ENCODE results near the gene JAK3. TPM values are rescaled to one million over a fixed set of nuclear protein-coding genes. Genes with fewer than 3 reads are reported as not detected.

The JAK3 gene
- polyA plus RNA-seq, 10 donors: 1.1 to 5.9 (median 2.1) TPM

DNA sequence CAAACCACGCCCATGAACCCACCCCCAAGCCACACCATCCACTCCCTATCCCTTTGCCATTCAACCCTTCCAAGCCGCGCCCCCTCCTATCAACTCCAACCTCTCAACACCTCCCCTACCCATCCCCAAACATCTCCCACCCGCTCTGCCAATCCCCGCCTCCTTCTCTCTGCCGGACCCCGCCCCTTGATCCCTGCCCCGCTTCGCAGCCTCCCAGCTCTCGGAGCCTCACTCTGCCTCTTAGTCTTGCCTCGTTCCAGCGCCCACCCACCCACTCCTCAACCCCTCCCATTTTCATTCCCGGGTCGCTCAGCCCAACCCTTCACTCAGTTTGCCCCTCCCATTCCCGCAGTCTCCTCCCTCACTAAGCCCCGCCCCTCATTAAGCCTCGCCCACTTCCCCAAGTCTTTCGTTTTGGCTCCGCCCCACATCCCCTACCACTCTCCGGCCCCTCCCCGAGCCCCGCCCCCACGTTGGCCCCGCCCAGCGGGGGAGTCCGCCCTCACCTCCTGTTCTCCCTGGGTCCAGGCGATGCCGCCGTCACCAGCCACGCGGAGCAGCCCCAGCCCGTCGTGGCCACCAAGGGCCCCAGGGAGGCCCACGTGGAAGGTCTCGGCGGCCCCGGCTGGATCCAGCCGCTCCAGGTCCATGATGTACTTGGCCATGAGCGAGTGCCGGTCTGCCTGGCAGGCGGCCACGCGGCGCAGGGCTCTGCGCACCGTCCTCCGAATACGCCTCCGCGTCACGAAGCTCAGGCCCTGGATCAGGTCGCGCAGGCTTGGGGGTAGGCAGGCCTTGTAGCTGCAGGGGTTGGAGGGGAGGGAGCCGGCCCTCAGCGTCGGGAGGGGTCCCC, 5.7 kb downstream of the JAK3 start:
- DNase-seq: peak; percentile 75 to 92 (median 87)

DNA sequence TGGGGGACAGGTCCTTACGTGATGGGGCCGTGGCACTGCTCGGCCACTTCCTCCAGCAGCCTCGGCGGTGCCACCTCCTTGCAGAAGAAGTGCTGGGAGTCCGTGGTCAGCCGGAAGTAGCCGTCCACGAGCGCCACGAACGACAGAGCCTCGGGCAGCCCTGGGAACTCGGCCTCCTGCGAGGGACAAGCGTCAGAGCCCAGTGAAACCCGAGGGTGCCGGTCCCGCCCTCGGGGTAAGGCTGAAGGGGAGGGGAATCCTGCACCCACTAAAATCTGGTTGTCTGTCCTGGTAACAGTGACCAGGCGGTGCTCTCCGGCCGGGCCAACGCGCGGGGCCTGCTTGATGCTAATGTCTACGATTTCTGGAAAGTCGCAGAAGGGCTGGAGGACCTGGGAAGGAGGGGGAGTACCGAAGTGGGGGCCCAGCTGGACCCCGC, 6.4 kb downstream of the JAK3 start:
- no peak for DNase-seq

DNA sequence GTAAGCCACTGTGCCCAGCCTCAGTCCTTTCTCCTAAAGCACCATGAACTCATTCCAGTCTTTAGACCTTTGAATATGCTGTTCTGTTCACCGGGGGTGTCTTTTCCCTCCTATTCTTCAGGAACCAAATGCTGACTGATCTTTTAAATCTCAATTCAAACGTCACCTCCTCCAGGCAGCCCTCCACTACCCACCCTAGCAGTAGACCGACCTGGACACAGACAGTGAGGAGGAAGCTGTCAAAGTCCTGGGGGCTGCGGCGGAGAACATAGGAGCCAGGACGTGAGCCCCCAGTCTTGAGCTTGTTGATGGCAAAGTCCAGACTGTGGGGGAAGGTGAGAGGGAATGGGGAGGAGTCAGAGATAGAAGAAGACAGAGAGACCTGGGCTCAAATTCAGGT, 7.8 kb downstream of the JAK3 start:
- DNase-seq: no peak

DNA sequence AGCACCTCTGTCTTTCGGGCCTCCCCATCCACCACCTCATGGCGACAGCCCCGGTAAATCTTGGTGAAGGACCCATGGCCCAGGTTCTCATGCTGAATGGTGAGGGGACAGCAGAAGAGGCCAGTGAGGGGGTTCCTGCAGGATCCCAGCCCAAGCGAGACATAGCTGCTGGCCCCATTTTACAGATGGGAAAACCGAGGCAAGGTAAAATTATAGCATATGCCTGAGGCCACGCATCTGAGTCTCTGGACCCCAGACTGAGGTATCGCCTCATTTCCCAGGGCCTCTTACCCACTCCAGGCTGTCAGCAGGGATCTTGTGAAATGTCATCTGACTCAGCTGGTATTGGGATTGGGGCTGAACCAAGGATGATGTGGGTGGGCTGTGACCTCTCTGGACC, 9.8 kb downstream of the JAK3 start:
- no peak for DNase-seq

DNA sequence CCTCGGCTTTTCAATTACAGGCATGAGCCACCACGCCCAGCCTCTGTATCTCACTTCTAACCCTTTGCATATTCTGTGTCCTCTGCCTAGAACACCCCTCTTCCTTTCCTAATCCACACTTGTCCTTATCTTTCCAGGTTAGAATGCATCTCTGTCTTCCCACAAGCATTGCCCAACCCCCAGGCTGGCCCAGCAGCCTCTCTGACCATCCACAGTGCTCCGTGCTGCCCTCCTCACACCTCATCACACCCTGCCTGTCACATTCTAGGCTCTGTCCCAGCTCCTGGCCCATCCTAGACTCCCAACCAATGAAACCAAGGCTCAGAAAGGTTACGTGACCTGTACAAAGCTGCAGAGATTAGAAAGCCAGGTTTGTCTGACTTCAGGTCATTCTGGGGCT, 11.3 kb downstream of the JAK3 start:
- no peak for DNase-seq

DNA sequence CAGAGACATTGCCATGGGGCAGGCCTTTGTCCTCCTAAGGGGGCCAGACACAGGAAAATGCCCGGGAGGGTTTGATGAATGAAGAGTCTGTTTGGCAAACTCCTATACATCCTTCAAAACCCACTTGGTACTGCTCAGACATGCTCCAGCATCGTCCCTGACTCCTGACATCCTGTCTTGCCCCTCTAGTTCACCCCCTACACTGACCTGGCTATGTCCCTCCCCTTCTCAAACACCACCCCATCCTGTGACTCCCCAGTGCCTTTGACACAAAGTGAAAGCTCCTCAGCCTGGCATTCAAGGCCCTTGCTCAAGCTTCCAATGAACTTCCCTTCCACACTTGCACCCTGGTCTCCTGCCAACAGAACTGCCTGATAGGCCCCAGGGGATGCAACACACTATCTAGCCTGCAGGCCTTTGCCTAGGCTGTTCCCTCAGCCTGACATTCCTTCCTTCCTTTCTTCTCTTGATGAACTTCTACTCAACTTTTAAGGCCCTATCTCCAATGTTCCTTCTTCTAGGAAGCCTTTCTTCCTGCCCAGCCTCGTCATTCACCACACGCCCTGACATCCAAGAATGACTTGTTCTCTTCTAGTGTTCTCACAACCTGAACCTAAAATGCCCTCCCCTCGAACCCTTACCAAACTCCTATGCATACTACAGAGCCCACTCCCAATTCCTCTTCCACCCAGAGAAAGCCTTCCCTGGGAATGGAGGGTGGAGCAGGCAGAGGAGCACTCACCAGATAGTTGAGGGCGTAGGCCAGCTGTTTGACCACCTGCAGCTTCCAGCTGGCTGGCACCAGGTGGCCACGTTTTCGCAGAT, 12.4 kb downstream of the JAK3 start:
- DNase-seq: no peak

DNA sequence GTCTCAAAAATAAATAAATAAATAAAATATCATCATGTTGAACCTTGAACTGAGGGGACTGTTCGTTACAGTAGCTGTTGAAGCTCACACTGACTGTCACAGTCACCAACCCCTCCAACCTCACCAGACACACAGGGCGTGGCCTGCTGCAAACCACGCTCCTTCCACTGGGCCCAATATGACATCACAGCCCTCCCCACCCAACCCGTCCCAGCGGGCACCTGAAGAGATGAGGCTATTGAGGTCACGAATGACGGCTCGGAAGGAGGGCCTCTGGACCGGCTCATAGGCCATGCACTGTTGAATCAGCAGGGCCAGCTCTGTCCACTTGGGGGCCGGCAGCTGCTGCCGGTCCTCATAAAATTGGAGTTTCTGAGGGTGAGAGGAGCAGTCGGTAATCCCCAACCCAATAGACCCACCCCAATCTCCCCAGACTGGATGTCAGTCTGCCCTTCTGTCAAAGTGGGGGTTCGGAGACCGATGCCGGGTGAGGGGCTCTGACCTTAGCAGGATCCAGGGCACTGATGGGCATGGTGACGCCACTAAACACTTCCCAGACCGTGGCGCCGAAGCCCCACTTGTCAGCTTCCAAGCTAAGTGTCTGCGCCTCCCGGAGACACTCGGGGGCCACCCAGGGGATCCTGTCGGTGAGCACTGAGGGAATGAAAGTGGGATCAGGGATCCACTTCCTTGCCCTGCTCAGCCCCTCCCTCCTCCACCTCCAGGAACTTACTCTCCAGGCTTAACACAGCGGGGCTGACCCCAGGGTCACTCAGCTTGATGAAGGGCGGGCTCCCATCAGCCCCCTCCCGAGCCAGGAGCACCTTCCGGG, 13.2 kb downstream of the JAK3 start:
- DNase-seq: no peak

DNA sequence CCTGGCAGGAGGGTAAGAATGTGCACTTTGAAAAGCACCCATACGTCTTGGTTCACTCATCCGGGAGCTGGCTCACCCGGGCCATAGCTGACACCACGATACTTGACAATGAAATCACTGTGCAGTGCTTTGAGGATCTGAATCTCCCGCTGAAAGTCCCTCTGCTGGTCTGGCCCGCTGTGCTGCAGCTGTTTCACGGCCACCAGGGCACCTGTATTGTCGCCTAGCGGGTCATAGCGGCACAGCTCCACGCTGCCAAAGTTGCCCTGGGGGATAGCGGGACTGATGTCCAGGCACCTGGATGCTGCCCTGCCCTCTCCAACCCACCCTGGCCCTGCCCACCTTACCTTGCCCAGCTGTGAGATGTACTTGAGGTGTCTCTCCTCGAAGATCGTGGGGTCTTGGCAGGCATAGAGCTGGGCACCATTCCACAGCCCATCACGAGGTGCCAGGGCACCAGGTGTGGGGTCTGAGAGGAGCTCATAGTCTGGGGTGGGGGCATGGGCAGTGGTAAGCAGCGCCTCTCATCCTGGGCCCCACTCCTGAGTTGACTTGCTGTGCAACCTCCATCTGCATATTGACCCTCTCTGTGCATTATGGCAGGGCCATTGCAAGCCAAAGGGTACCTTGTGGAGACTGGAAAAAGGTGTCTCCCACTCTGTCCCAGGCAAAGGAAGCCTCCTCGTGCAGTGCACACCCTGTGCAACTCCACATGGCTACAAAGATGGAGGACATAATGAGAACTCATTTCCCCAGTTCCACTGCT, 15.2 kb downstream of the JAK3 start:
- no peak for DNase-seq

DNA sequence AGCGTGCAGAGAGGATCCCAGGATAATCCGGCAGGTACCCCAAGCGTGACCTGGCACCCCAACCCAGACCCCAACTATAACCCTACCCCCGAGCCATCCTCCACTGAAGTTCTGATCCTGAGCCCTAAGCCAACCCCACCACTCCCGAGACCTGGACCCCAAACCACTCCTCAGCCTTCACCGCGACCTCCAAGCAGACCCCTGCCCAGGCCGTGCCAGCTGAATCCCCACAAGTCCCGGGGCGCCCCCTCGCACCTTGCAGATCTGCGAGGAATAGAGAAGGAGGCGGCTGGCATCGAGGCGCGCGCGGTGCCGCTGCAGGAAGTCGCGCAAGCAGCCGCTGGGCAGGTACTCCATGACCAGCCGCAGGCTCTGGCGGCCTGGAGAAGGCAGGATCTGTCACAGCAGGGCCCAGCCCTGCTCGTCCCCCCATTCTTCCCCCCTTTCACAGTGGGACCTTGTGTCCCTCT, 16.3 kb downstream of the JAK3 start:
- DNase-seq: no peak

DNA sequence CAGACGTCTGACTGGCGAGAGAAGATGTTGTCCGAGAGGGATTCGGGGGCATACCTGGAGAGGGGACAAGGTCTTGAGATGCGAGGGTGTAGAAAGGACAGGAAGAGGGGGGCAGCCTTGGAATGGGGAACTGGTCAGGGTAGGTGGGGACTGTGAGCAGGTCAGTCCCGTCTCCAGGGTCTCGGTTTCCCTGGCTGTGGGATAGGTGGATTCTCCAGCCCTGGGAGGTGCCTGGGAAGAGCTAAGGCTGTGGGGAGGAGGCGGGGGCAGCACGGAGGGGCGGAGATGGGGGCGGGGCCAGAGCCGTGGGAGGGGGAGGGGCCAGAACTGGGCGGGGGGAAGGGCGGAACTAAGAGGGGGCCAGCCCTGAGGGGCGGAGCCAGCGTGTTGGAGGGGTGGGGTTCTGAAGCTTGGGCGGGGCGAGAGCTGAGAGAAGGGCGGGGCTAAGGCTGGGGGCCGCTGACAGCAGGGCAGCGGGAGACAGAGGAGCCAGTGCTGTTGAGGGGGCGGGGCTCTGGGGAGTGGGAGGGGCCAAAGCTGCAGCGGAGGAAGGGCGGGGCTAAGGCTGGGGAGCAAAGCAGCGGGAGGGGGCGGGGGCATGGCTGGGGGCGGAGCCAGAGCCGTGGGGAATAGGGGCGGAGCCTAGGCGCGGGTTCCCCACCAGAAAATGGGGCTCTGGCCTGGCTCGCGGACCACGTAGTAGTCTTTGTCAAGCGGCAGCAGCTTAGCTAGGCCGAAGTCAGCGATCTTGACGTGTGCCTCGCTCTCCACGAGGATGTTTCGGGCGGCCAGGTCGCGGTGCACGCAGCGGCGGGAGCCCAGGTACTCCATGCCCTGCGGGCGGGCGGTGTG, 17.0 kb downstream of the JAK3 start:
- peak; percentile 32 to 49 (median 33) for DNase-seq

DNA sequence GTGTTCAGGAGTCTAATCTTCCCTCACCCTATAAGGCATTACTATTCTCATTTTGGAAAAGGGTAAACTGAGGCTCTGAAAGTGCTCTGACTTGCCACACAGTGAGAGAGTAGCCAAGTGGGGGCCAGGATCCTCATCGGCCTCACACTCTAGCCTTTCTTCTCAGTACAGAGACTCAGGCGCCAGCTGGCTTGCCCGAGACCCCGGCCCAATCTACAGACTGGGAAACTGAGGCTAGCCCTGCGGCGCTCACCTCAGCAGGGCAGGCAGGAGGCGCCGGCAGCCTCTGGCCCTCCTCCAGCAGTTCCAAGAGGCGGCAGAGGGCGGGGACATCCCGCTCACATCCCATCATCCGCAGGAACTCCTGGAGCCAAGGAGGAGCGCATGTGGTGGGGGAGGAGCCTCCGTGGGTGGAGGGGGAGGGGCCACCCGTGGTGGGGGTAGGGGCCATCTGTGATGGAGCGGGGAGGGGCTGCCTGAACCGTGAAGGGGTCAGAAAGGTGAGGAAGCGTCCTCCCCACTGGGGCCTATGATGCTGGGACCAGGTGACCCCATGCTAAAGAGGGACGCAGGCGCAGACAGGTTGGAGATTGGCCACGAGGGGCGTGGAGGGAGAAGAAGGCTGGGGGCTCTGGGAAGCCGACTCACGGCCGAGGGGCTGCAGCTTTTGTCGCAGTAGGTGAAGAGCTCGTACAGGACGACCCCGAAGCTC, 17.8 kb downstream of the JAK3 start:
- DNase-seq: peak in 2 of 3 donors; percentile 16 to 47

DNA sequence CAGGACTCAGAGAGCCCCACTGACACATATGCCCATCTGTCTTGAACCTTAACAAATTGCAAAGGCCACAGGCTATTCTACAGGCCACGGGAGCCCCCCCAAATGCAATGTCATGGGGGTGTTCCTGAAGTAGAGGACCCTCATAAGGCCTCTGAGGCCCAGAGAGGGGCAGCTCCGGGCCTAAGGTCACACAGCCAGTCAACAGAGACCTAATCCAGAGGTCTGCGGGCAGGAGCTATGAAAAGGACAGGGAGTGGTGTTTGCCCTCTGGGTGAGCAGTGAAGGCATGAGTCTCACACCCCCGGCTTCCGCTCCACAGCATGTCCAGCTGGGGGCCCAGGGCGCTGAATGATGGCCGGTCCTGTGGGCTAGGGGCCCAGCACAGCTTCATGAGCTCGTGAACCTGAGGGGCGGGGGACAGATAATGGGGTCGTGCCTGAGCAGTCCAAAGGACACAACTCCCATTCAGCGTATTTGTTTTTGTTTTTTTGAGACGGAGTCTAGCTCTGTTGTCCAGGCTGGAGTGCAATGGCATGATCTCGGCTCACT, 21.2 kb downstream of the JAK3 start:
- DNase-seq: no peak

DNA sequence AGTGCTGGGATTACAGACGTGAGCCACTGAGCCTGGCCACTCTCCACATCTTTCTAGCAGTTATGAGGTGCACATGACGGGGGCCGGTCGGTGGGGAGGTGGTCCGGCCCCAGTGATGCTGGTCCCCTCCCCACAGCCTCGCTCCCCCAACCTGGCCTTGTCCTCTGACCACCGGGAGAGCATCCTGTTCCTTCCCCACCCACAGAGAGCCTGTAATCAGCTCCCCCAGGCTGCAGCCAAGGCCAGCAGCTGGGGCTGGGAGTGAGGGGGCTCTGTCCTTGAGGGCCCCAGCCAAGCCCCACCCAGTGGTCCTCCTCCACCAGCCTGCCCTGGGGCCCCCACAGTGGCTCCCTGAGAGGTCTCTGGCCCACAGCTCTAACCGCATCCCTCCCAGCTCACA, 23.4 kb downstream of the JAK3 start:
- DNase-seq: no peak

DNA sequence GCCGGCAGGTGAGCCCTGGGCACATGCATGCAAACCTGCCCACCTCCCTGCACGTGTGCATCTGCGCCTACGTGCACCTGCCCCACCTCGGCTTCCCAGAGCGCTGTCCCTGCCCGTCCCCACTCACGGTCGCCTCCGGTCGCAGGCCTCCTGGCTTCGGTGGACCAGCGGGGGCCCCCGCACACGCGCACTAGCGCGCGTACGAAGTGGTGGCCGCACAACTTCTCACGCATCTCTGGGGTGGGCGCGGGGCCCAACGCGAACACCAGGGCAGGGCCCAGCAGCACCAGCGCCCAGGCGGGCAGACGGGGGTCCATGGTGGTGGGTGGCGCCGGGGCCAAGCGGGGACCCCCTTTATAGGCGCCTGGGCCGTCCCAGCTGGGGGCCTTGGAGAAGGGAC, 26.6 kb downstream of the JAK3 start, which contains the start of gene INSL3:
TSS of gene INSL3 (minus strand) at position 330 of the 400 bp plus-strand sequence. CDS start at position 317, 13 bp downstream.
- no peak for DNase-seq

DNA sequence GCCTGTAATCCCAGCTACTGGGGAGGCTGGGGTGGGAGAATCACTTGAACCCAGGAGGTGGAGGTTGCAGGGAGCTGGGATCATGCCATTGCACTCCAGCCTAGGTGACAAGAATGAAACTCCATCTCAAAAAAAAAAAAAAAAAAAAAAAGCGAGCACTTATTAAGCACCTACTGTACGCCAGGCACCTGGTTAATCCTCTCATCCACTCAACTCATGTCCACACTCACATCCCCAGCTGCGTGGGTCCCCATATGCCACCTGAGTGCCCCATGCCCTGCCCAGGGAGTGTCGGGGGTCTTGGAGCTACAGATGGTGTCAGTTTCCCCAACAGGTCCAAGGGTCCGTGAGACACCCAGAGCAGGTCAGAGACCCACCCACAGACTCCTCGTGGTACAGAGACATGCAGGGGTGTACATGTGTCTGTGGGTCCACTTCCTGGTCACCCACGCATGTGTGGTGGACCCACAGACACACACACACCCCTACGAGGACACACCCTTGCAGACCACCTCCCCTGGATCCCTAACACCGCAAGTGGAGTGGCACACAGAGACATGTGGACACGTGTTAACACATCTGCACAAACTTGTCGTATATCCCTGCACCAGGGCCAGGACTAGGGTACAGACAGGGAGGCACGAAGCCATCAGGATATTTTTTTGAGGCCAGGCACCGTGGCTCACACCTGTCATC, 30.0 kb downstream of the JAK3 start:
- DNase-seq: no peak

DNA sequence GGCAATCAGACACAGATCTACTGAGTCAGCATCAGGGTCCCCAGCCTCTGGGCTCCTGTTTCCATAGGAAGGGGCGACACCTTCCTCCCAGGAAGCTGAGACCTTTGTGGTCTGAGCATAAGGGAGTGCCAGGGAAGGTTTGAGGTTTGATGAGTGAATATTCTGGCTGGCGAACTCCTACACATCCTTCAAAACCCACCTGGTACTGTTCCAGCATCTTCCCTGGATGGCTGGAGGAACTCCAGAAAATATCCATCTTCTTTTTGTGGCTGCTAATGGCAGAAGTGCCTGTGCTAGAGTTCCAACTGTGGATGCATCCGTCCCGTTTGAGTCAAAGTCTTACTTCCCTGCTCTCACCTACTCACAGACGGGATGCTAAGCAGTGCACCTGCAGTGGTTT, 35.7 kb downstream of the JAK3 start:
- no peak for DNase-seq

DNA sequence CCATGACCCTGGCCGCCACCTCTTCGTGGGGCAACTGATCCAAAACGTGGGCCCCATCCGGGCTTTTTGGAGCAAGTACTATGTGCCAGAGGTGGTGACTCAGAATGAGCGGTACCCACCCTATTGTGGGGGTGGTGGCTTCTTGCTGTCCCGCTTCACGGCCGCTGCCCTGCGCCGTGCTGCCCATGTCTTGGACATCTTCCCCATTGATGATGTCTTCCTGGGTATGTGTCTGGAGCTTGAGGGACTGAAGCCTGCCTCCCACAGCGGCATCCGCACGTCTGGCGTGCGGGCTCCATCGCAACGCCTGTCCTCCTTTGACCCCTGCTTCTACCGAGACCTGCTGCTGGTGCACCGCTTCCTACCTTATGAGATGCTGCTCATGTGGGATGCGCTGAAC, 36.1 kb downstream of the JAK3 start:
- DNase-seq: no peak

DNA sequence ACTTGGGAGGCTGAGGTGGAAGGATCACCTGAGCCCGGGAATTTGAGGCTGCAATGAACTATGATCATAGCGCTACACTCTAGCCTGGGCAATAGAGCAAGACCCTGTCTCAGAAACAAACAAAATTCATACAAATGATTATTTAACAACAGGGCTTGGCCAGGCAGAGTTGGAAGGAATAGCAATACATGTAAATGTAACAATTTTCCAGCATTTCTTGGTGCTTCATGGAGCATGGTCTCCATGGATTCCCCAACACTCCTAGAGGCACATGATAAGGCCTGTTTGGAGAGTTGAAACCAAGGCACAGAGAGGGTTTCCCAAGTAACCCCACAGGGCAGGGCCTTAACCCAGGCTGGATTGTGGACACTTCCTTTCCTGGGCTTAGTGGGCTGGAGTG, 36.7 kb downstream of the JAK3 start:
- DNase-seq: no peak

All from muscle of back (tissue), 11 donors.